NT2/D1 (cell line): ENCODE data around the gene CACNA1H.
"Not testable (repeated sequence)": the region's sequence is repeated elsewhere in the genome, so short reads cannot be mapped to it uniquely, and the experiment has no call there.

Experiments
- DNase-seq: peaks from one replicate; pipeline ENCODE4 v3.0.0-alpha.2; 2011; ENCODE audit warnings: low read depth, low spot score
- H3K27me3 ChIP-seq: 2 replicates; pipeline ENCODE4 v1.6.0; 2011; ENCODE audit warnings: mild to moderate bottlenecking; ENCODE audit not compliant: insufficient read length, insufficient read depth
- H3K36me3 ChIP-seq: 2 replicates; pipeline ENCODE4 v1.6.1; 2011; ENCODE audit warnings: mild to moderate bottlenecking, low read length, mixed read lengths; ENCODE audit not compliant: insufficient read depth, insufficient read length
- H3K4me1 ChIP-seq: 2 replicates; pipeline ENCODE4 v1.5.1; 2011; ENCODE audit not compliant: insufficient read depth, insufficient read length
- H3K4me3 ChIP-seq: 2 replicates; pipeline ENCODE4 v1.5.1; 2011; ENCODE audit warnings: low read depth; ENCODE audit not compliant: insufficient read length
- H3K9ac ChIP-seq: 2 replicates; pipeline ENCODE4 v1.6.0; 2011; ENCODE audit warnings: low read depth; ENCODE audit not compliant: insufficient read length
- H3K9me3 ChIP-seq: 2 replicates; pipeline ENCODE4 v1.5.1; 2011; ENCODE audit warnings: mild to moderate bottlenecking, low read length; ENCODE audit not compliant: insufficient read depth
- SUZ12 ChIP-seq: IDR thresholded peaks from 2 replicates; pipeline ENCODE4 v1.6.1; 2011; ENCODE audit not compliant: insufficient read length, insufficient read depth; ENCODE audit errors: extremely low read depth
- YY1 ChIP-seq: IDR thresholded peaks from 2 replicates; pipeline ENCODE4 v1.6.1; 2011; ENCODE audit not compliant: insufficient read length, insufficient read depth
- ZNF274 ChIP-seq: IDR thresholded peaks from 2 replicates; pipeline ENCODE4 v1.6.1; 2011; ENCODE audit warnings: mild to moderate bottlenecking, low read depth, low read length

Gene CACNA1H

DNA sequence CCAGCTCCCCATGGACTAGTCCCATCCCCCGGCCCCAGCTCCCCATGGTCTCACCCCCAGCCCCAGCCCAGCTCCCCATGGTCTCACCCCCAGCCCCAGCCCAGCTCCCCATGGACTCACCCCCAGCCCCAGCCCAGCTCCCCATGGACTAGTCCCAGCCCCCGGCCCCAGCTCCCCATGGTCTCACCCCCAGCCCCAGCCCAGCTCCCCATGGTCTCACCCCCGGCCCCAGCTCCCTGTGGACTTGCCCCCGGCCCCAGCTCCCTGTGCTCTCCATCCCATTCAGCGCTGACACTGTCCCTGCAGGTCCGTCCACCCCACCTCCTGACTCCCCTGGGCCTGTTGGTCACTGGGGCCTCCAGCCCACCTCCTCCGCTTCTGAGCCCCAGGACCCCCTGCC is 78.4 kb downstream of the CACNA1H start:
- not testable (repeated sequence) for H3K9me3 ChIP-seq, H3K4me1 ChIP-seq, H3K4me3 ChIP-seq, H3K36me3 ChIP-seq, H3K9ac ChIP-seq, DNase-seq, H3K27me3 ChIP-seq

DNA sequence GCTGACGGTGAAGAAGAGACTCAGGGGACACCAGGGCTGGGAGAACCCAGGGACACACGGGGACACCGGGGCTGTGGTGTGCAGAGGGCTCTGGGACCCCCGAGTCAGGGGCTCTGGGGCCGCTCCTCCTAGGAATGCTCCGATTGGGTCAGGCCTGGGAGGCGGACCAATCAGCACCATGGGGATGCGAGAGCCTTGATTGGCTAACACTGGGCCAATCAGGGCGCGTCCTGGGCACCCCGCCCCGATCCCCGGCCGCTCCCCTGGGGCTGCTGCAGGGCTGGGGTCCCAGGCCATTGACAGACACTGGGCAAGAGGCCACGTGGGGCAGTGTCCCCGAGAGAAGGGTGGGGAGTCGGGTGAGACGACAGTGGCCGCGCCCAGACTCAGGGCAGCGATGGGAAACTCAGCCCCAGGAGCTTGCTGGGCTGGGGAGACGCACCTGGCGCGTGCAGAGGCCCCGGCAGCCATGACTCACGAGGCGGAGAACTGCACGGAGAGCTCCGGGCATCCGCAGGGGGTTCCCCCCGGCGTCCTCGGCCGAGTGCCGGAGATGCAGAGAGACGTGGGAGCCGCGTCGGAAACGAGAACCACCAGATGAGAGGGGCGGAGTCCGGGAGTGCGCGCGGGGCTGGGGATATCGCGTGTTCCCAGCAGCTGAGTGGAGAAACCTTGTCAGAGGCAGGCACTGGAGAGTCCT is 79.3 kb downstream of the CACNA1H start:
- not testable (repeated sequence) for H3K4me3 ChIP-seq, H3K4me1 ChIP-seq, H3K27me3 ChIP-seq, DNase-seq, H3K36me3 ChIP-seq, H3K9me3 ChIP-seq, H3K9ac ChIP-seq

DNA sequence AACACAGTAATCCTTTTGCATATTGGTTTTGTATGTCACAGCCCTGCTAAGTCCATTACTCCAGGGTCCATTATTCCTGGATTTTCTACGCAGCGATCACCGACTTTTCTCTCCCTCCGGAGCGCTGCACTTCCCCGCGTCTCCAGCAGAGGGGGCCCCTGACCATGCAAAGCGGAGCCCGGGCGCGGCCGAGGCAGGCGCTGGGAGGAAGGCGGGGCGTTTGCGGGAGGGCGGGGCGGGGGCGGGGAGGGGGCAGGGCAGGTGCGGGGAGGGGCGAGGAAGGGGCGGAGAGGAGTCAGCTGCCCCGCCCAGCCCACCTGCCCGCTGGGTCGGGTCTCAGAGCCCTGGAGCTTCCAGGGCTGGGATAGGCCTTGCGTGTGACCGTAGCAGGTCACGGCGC is 83.8 kb downstream of the CACNA1H start:
- not testable (repeated sequence) for H3K36me3 ChIP-seq, H3K4me1 ChIP-seq, H3K9ac ChIP-seq, H3K27me3 ChIP-seq, DNase-seq, H3K9me3 ChIP-seq, H3K4me3 ChIP-seq

DNA sequence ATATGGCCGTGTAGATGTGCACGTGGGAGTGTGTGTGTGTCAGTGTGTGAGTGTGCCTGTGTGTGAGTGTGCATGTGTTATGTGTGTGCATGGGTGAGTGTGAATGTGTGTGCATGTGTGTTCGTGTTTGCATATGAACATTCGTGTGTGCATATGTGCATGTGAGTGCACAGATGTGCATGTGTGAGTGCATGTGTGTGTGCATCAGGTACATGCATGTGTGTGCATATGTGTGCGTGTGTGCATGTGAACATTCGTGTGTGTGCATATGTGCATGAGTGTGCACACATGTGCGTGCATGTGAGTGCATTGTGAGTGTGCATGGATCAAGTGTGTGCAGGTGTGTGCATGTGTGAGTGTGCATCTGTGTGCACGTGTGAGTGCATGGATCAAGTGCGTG is 85.1 kb downstream of the CACNA1H start:
- peaks cover 8% of the 10 kb centered on the region for H3K27me3 ChIP-seq
- DNase-seq: no peak
- H3K36me3 ChIP-seq: no peaks in the 10 kb centered on the region
- no peaks in the 10 kb centered on the region for H3K4me1 ChIP-seq
- H3K9ac ChIP-seq: no peak overlapping the region
- no peaks in the 10 kb centered on the region for H3K9me3 ChIP-seq
- no peak for TF ChIP-seq ZNF274
- no peak for TF ChIP-seq YY1
- no peak for TF ChIP-seq SUZ12
- no peak overlapping the region for H3K4me3 ChIP-seq

GRCh38 chr16:1238909-1239308 is 86.0 kb downstream of the CACNA1H start:
- not testable (repeated sequence) for H3K4me1 ChIP-seq, H3K9ac ChIP-seq, DNase-seq, H3K4me3 ChIP-seq, H3K27me3 ChIP-seq, H3K36me3 ChIP-seq, H3K9me3 ChIP-seq

GRCh38 chr16:1239575-1239974 is 86.7 kb downstream of the CACNA1H start:
- not testable (repeated sequence) for H3K9ac ChIP-seq, H3K9me3 ChIP-seq, H3K36me3 ChIP-seq, DNase-seq, H3K4me1 ChIP-seq, H3K27me3 ChIP-seq, H3K4me3 ChIP-seq

- H3K36me3 ChIP-seq, H3K9ac ChIP-seq, H3K4me1 ChIP-seq: not testable (repeated sequence)
Measured at GRCh38 chr16:1240436-1240835, 87.5 kb downstream of the CACNA1H start, which contains the start of gene TPSAB1. Gene TPSAB1, plus strand, starts transcription at chr16:1240705. Its CDS starts 234 bp downstream, at chr16:1240939.

DNA sequence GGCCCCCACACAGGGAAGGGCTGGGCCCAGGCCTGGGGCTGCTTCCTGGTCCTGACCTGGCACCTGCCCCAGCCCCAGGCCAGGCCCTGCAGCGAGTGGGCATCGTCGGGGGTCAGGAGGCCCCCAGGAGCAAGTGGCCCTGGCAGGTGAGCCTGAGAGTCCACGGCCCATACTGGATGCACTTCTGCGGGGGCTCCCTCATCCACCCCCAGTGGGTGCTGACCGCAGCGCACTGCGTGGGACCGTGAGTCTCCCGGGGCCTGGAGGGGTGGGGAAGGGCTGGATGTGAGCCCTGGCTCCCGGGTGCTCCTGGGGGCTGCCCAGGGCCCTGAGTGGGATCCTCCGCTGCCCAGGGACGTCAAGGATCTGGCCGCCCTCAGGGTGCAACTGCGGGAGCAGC is 88.2 kb downstream of the CACNA1H start:
- peaks cover 23% of the 10 kb centered on the region for H3K27me3 ChIP-seq
- not testable (repeated sequence) for H3K36me3 ChIP-seq, H3K4me3 ChIP-seq, H3K9me3 ChIP-seq, DNase-seq, H3K4me1 ChIP-seq, H3K9ac ChIP-seq

More at GRCh38 chr16:1240436-1240835, 87.5 kb downstream of the CACNA1H start, which contains the start of gene TPSAB1:
- H3K4me3 ChIP-seq, DNase-seq, H3K9me3 ChIP-seq: not testable (repeated sequence)
- peaks cover 17% of the 10 kb centered on the region for H3K27me3 ChIP-seq

- H3K4me1 ChIP-seq, H3K9ac ChIP-seq, H3K36me3 ChIP-seq, H3K9me3 ChIP-seq, DNase-seq, H3K4me3 ChIP-seq: not testable (repeated sequence)
- H3K27me3 ChIP-seq: peaks cover 38% of the 10 kb centered on the region
Measured at GRCh38 chr16:1243363-1243762, 90.5 kb downstream of the CACNA1H start.

GRCh38 chr16:1243907-1244850 is 91.3 kb downstream of the CACNA1H start:
- H3K4me3 ChIP-seq, H3K36me3 ChIP-seq, H3K9ac ChIP-seq, H3K9me3 ChIP-seq, H3K4me1 ChIP-seq, DNase-seq: not testable (repeated sequence)
- H3K27me3 ChIP-seq: peaks cover 37% of the 10 kb centered on the region
